HL-60/S4 treated with retinoic acid at 250 ng/mL for 4 days and 3 days (cell line): Measurements from ENCODE around the gene ARID5A.

Source experiments
- in situ Hi-C: fragments of 300-500 bp; cut with MboI; formaldehyde crosslinking; loops from 2 replicates; pipeline ENCODE4 v1.7.0; 2022; ENCODE audit warnings: low sequenced_read_pairs

Gene ARID5A

DNA sequence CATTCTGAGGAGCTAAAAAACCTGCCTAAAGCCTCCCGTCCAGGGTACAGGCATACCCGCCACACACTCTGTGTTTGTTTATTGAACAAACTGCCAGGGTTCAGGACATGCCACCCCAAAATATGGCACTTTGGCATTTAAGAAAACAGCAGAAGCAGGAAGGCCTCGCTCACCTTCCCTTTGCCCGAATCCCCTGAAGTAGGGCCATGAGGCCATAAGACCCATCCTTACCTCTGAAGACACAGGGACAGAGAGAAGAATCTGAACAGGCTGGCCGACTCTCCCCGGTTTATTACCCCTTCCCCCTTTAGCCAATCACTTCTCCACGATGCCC is 29.7 kb upstream of the ARID5A start:
- in situ Hi-C loops, result no loop called here

GRCh38 chr2:96507957-96508520 is 28.5 kb upstream of the ARID5A start:
- in situ Hi-C loops, result no loop called here

DNA sequence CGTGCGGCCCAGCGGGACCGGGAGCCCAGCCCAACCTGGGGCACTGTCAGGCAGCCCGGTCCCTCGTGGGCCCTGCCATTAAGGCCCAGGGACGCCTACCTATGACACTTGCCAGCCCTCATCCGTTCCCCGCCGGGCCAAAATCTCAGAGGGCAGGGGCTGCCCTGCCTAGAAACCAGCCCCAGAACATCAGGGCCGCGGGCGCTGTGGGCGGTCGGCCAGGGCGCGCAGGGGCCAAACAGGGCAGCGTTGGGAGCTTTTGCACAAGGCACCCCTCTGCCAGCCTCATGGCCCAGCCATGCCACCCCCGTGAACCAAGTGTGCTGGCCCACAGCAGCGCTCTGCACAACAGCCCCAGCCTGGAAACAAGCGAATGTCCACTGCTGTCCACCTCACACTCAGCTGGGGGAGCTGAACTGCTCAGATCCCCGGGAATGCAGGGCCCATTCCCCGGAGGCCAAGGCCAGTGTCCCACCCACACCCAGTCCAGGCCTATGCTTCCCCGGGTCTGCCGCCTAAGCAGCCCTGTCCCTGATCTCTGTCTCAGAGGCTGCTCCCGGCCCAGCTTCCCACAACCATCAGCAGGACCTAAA is 27.9 kb upstream of the ARID5A start:
- in situ Hi-C loops, result no loop called here

- in situ Hi-C loops, result no loop called here
These were observed 27.3 kb upstream of the ARID5A start for GRCh38 chr2:96509114-96509846.

- in situ Hi-C loops, result no loop called here
These were observed 26.7 kb upstream of the ARID5A start for GRCh38 chr2:96509847-96510230.

- in situ Hi-C loops, result no loop called here
These were observed 25.5 kb upstream of the ARID5A start for GRCh38 chr2:96510931-96511595.

DNA sequence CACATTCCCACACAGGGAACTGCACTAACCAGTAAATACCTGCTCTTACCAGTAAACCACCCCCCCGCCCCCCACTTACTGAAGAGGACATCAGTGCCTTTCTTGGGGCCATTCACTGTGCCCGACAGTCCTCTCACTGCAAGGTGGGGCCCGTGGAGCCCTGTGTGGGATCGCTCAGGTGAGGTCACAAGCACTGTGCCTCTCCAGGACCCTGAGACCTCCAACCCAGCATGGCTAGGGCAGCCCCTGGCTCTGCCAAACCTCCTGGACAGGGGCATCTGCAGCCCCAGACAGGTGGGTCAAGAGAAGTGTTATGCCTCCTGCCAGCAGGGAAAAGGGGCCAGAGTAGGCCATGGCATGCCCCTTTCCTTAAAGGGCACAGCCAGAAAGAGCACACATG is 24.7 kb upstream of the ARID5A start:
- in situ Hi-C loops, result no loop called here

GRCh38 chr2:96512341-96512740 is 24.2 kb upstream of the ARID5A start:
- in situ Hi-C loops, result no loop called here

GRCh38 chr2:96514521-96514920 is 22.0 kb upstream of the ARID5A start:
- in situ Hi-C loops, result no loop called here

DNA sequence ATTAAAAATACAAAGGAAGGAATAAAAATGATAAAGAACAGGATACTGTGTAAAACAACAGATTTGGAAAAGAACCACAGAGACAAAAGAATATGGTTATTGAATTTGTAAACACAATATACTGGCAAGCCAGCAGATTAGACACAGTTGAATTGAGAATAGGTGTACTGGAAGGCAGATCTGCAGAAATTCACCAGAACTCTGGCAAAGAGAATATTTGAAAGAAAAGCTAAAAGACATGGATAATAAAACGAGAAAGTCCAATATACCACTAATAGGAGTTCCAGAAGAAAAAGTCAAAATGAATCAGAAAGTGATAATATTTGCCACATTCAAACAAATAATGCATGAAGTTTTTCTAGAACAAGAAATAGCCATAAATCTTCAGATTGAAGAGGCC is 19.5 kb upstream of the ARID5A start:
- in situ Hi-C loops, result no loop called here

GRCh38 chr2:96520231-96520630 is 16.3 kb upstream of the ARID5A start:
- in situ Hi-C loops, result no loop called here

- in situ Hi-C loops, result no loop called here
These were observed 15.9 kb upstream of the ARID5A start for GRCh38 chr2:96520697-96521096.

GRCh38 chr2:96521219-96521618 is 15.3 kb upstream of the ARID5A start:
- in situ Hi-C loops, result no loop called here

GRCh38 chr2:96522304-96523203 is 14.0 kb upstream of the ARID5A start:
- in situ Hi-C loops, result no loop called here

GRCh38 chr2:96523659-96524481 is 12.7 kb upstream of the ARID5A start:
- in situ Hi-C loops, result no loop called here

DNA sequence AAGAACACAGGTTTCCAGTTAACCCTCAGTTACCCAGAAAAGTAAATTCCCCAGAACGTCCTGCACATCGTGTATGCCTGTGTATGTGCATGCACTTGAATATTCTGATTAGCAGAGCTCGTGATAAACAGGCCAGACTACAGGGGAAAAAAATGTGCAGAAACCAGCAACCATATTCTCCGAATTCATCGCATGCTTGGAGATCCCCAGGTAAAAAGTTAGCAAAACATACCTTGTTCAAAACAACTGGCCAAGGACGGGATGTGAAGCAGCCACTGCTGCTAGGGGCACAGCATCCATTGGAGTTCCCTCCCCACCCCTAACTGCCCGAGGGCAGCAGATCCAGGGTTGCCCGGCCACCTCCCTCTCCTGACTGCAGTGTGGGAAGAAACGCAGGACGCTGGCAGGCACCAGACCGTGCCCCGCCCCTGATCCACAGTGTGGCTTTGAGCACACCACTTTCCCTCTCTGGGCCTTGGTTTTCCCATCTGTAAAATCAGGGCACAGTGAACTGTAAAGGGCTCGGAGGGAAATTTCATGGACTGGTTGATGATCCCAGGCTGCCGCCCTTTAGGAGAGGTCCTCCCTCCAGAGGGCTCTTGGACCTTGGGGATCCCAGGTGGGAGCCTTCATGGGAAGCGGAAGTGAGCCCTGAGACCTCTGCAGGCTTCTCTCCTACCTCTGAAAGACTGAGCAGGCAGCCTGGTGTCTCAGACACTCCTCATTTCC is 11.9 kb upstream of the ARID5A start:
- in situ Hi-C loops, result no loop called here

- in situ Hi-C loops, result no loop called here
These were observed 11.4 kb upstream of the ARID5A start for GRCh38 chr2:96525211-96525507.

GRCh38 chr2:96526101-96526591 is 10.4 kb upstream of the ARID5A start:
- in situ Hi-C loops, result no loop called here

- in situ Hi-C loops, result no loop called here
These were observed 9.8 kb upstream of the ARID5A start for GRCh38 chr2:96526615-96527285.
